ENCODE measurements around the gene FLCN.

Gene FLCN

GRCh38 chr17:17215575-17215974 lies 21.4 kb downstream of the FLCN start:
- Histone ChIP-seq H3K9me3 (no peaks in the 10 kb centered on the region), H3K27ac (no peak overlapping the region), H3K27me3 (no peaks in the 10 kb centered on the region), H3K4me3 (ENCODE audit: low read depth in 1 of 2, low read length in 1 of 2) (no peak overlapping the region), H3K36me3 (peaks cover 100% of the 10 kb centered on the region), H3K4me1 (ENCODE audit: control insufficient read depth in 1 of 2, insufficient read depth in 1 of 2, low read depth in 1 of 2, low read length in 1 of 2) (no peaks in the 10 kb centered on the region)
- no peak for TF ChIP-seq CTCF (IDR thresholded peaks at IDR 0.05)

GRCh38 chr17:17214646-17215436 lies 22.1 kb downstream of the FLCN start:
- no peak for TF ChIP-seq CTCF (IDR thresholded peaks at IDR 0.05)
- H3K36me3 ChIP-seq = peaks cover 95% of the 10 kb centered on the region
- H3K27me3 ChIP-seq = no peaks in the 10 kb centered on the region
- no peaks in the 10 kb centered on the region for H3K9me3 ChIP-seq
- H3K4me1 ChIP-seq (ENCODE audit: control insufficient read depth in 1 of 2, insufficient read depth in 1 of 2, low read depth in 1 of 2, low read length in 1 of 2) = no peaks in the 10 kb centered on the region
- no peak overlapping the region for H3K27ac ChIP-seq
- H3K4me3 ChIP-seq (ENCODE audit: low read depth in 1 of 2, low read length in 1 of 2) = no peak overlapping the region

- no peak for TF ChIP-seq CTCF (IDR thresholded peaks at IDR 0.05)
- no peaks in the 10 kb centered on the region for H3K9me3 ChIP-seq
- H3K27me3 ChIP-seq = no peaks in the 10 kb centered on the region
Observed at GRCh38 chr17:17213775-17214174, 23.2 kb downstream of the FLCN start.

GRCh38 chr17:17207998-17208397 lies 29.0 kb downstream of the FLCN start:
- no peak for TF ChIP-seq CTCF (IDR thresholded peaks at IDR 0.05)
- no peaks in the 10 kb centered on the region for H3K27me3 ChIP-seq
- H3K9me3 ChIP-seq = no peaks in the 10 kb centered on the region
- peaks cover 25 to 34% of the 10 kb centered on the region in 2 experiments for H3K4me1 ChIP-seq (ENCODE audit: control insufficient read depth in 1 of 2, insufficient read depth in 1 of 2, low read depth in 1 of 2, low read length in 1 of 2)
- no peak overlapping the region for H3K4me3 ChIP-seq (ENCODE audit: low read depth in 1 of 2, low read length in 1 of 2)
- no peak overlapping the region for H3K27ac ChIP-seq
- peaks cover 27% of the 10 kb centered on the region for H3K36me3 ChIP-seq

More at GRCh38 chr17:17213775-17214174, 23.2 kb downstream of the FLCN start:
- Histone ChIP-seq H3K4me3 (ENCODE audit: low read depth in 1 of 2, low read length in 1 of 2) (no peak overlapping the region), H3K27ac (no peak overlapping the region), H3K4me1 (ENCODE audit: control insufficient read depth in 1 of 2, insufficient read depth in 1 of 2, low read depth in 1 of 2, low read length in 1 of 2) (no peaks in the 10 kb centered on the region), H3K36me3 (peaks cover 84% of the 10 kb centered on the region)

GRCh38 chr17:17206913-17207335 lies 30.0 kb downstream of the FLCN start:
- no peak overlapping the region for H3K27ac ChIP-seq
- no peaks in the 10 kb centered on the region for H3K9me3 ChIP-seq
- no peak overlapping the region for H3K4me3 ChIP-seq (ENCODE audit: low read depth in 1 of 2, low read length in 1 of 2)
- TF ChIP-seq CTCF (IDR thresholded peaks at IDR 0.05) = no peak
- H3K27me3 ChIP-seq = no peaks in the 10 kb centered on the region
- peaks cover 25% of the 10 kb centered on the region for H3K36me3 ChIP-seq
- H3K4me1 ChIP-seq (ENCODE audit: control insufficient read depth in 1 of 2, insufficient read depth in 1 of 2, low read depth in 1 of 2, low read length in 1 of 2) = peaks cover 25 to 34% of the 10 kb centered on the region in 2 experiments
